SIG-M5 (cell line): ENCODE measurements around the gene ABCA13.
"Not testable (repeated sequence)": the region's sequence is repeated elsewhere in the genome, so short reads cannot be mapped to it uniquely, and the experiment has no call there.

Experiments used
- DNase-seq: peaks from one replicate; lab custom pipeline; 2025; lab: John Stamatoyannopoulos, UW

Gene ABCA13

GRCh38 chr7:48176356-48176893 is 5.2 kb downstream of the ABCA13 start:
- no peak for DNase-seq

GRCh38 chr7:48177271-48177670 is 6.0 kb downstream of the ABCA13 start:
- no peak for DNase-seq

GRCh38 chr7:48179496-48180030 is 8.3 kb downstream of the ABCA13 start:
- no peak for DNase-seq

GRCh38 chr7:48180981-48181380 is 9.7 kb downstream of the ABCA13 start:
- no peak for DNase-seq

- no peak for DNase-seq
Observed at GRCh38 chr7:48182718-48183369, 11.6 kb downstream of the ABCA13 start.

GRCh38 chr7:48183370-48183743 is 12.1 kb downstream of the ABCA13 start:
- no peak for DNase-seq

GRCh38 chr7:48183965-48184364 is 12.7 kb downstream of the ABCA13 start:
- DNase-seq, result no peak

- DNase-seq, result no peak
Observed at GRCh38 chr7:48188776-48189520, 17.7 kb downstream of the ABCA13 start.

GRCh38 chr7:48192996-48193395 is 21.7 kb downstream of the ABCA13 start:
- no peak for DNase-seq

GRCh38 chr7:48193421-48193820 is 22.2 kb downstream of the ABCA13 start:
- DNase-seq, result no peak

- DNase-seq, result not testable (repeated sequence)
Observed at GRCh38 chr7:48200946-48201589, 29.8 kb downstream of the ABCA13 start.

- not testable (repeated sequence) for DNase-seq
Observed at GRCh38 chr7:48202916-48203315, 31.7 kb downstream of the ABCA13 start.

- DNase-seq, result no peak
Observed at GRCh38 chr7:48207155-48207675, 36.0 kb downstream of the ABCA13 start.

- DNase-seq, result no peak
Observed at GRCh38 chr7:48209004-48209600, 37.8 kb downstream of the ABCA13 start.

- DNase-seq, result no peak
Observed at GRCh38 chr7:48213226-48213625, 42.0 kb downstream of the ABCA13 start.

GRCh38 chr7:48217266-48217665 is 46.0 kb downstream of the ABCA13 start:
- no peak for DNase-seq

GRCh38 chr7:48217753-48218152 is 46.5 kb downstream of the ABCA13 start:
- no peak for DNase-seq

GRCh38 chr7:48224042-48224441 is 52.8 kb downstream of the ABCA13 start:
- DNase-seq, result no peak

- no peak for DNase-seq
Observed at GRCh38 chr7:48225101-48225500, 53.8 kb downstream of the ABCA13 start.

GRCh38 chr7:48237354-48237753 is 66.1 kb downstream of the ABCA13 start:
- DNase-seq, result no peak

GRCh38 chr7:48242846-48243245 is 71.6 kb downstream of the ABCA13 start:
- DNase-seq, result no peak

- DNase-seq, result no peak
Observed at GRCh38 chr7:48244864-48245271, 73.6 kb downstream of the ABCA13 start.
